Femur (tissue), 1 donor: ENCODE measurements around the gene DHRS12.
A peak's percentile ranks its signal among the peaks of the same experiment; 100 is the strongest.

Source experiments
- DNase-seq: peaks from one replicate; pipeline ENCODE4 v3.0.0-alpha.2; 2017

DHRS12 gene

GRCh38 chr13:51721496-51721895 is 82.5 kb downstream of the DHRS12 start:
- DNase-seq, result peak; percentile 82

DNA sequence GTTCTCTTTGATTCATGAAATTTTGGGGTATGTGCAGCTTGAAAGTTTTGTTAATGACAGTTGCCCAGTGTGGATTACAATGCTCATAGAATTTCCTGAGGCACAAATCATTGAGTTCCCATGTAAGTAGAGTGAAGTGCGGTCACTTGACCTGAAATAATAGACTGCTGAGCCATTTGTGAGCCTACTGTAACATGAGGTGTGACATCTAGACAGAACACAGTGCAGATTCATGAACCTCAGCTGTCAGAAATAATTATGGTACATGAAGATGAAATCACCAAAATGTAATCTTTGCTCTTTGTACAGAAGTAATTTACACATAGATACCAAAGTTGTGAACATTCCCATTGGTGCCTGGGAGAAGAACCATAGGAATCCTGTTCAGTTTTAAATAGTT is 84.6 kb downstream of the DHRS12 start:
- no peak for DNase-seq
